Neural cell (in vitro differentiated cells): Measurements from ENCODE around the gene DDX51. TPM values are rescaled to one million over a fixed set of nuclear protein-coding genes. Genes with fewer than 3 reads are reported as not detected.

Source experiments
- H2AFZ ChIP-seq: fragments of 200-600, 300-800 bp; sonication (generic), shearing (Covaris generic); 2 replicates; pipeline ENCODE4 v1.6.0; 2014; ENCODE audit warnings: low read depth, mild to moderate bottlenecking, antibody characterized with exemption, low read length, moderate library complexity
- H3F3A ChIP-seq: fragments of 200-600 bp; shearing (Covaris generic); 2 replicates; pipeline ENCODE4 v1.6.1; 2016; ENCODE audit warnings: mild to moderate bottlenecking, moderate library complexity, mixed read lengths, antibody characterized with exemption, low read length; ENCODE audit not compliant: insufficient read depth, poor library complexity, severe bottlenecking
- H3K27ac ChIP-seq: fragments of 200-600, 300-800 bp; sonication (generic), shearing (Covaris generic); 2 replicates; pipeline ENCODE4 v1.5.1; 2014; ENCODE audit warnings: mild to moderate bottlenecking, low read length, moderate library complexity
- H3K27me3 ChIP-seq: fragments of 300-800, 200-600 bp; sonication (generic), shearing (Covaris generic); 2 replicates; pipeline ENCODE4 v1.6.0; 2014; ENCODE audit warnings: mild to moderate bottlenecking, low read depth, low read length, moderate library complexity; ENCODE audit not compliant: insufficient read depth
- H3K36me3 ChIP-seq: fragments of 300-800, 200-600 bp; sonication (generic), shearing (Covaris generic); 2 replicates; pipeline ENCODE4 v1.5.1; 2014; ENCODE audit warnings: mild to moderate bottlenecking, antibody characterized with exemption, low read length, moderate library complexity; ENCODE audit not compliant: insufficient read depth
- H3K4me2 ChIP-seq: fragments of 300-800, 200-600 bp; sonication (generic), shearing (Covaris generic); 2 replicates; pipeline ENCODE4 v1.6.0; 2014; ENCODE audit warnings: mild to moderate bottlenecking, low read length
- H3K4me3 ChIP-seq: fragments of 300-800, 200-600 bp; sonication (generic), shearing (Covaris generic); 2 replicates; pipeline ENCODE4 v1.5.1; 2014; ENCODE audit warnings: mild to moderate bottlenecking, low read length, moderate library complexity
- H3K79me2 ChIP-seq: fragments of 200-600 bp; shearing (Covaris generic); replicated peaks from 2 replicates; pipeline ENCODE4 v1.6.0; 2014; ENCODE audit warnings: mild to moderate bottlenecking, low read length, moderate library complexity; ENCODE audit not compliant: insufficient read depth
- H3K9ac ChIP-seq: fragments of 300-800, 200-600 bp; sonication (generic), shearing (Covaris generic); 2 replicates; pipeline ENCODE4 v1.6.1; 2016; ENCODE audit warnings: mild to moderate bottlenecking, low read length, mixed read lengths
- H3K9me2 ChIP-seq: fragments of 200-600 bp; shearing (Covaris generic); 2 replicates; pipeline ENCODE4 v1.6.1; 2016; ENCODE audit warnings: mild to moderate bottlenecking, low read length, mixed read lengths; ENCODE audit not compliant: insufficient read depth
- H3K9me3 ChIP-seq: fragments of 200-600, 300-800 bp; sonication (generic), shearing (Covaris generic); 2 replicates; pipeline ENCODE4 v1.6.1; 2016; ENCODE audit warnings: mild to moderate bottlenecking, mixed run types, low read length, moderate library complexity, mixed read lengths
- H4K20me1 ChIP-seq: fragments of 200-600 bp; shearing (Covaris generic); 2 replicates; pipeline ENCODE4 v1.6.1; 2016; ENCODE audit warnings: mild to moderate bottlenecking, mixed run types; ENCODE audit not compliant: insufficient read depth
- EP300 ChIP-seq: fragments of 450-650 bp; conservative IDR thresholded peaks from 2 replicates; pipeline ENCODE4 v1.6.1; 2014; ENCODE audit warnings: antibody characterized with exemption, mild to moderate bottlenecking, moderate library complexity; ENCODE audit not compliant: poor library complexity, severe bottlenecking
- EZH2 ChIP-seq: fragments of 200-600, 300-800 bp; shearing (Covaris generic), sonication (generic); IDR thresholded peaks from 2 replicates; pipeline ENCODE4 v1.6.1; 2014; ENCODE audit warnings: antibody characterized with exemption, low read length, borderline replicate concordance, mild to moderate bottlenecking; ENCODE audit not compliant: insufficient read depth, poor library complexity, severe bottlenecking
- MXI1 ChIP-seq: fragments of 450-650 bp; conservative IDR thresholded peaks from 2 replicates; pipeline ENCODE4 v1.6.1; 2014; ENCODE audit warnings: antibody characterized with exemption, mild to moderate bottlenecking; ENCODE audit not compliant: poor library complexity, severe bottlenecking
- POLR2AphosphoS5 ChIP-seq: IDR thresholded peaks from 2 replicates; pipeline ENCODE4 v1.6.1; 2012
- RAD21 ChIP-seq: fragments of 450-650 bp; conservative IDR thresholded peaks from 2 replicates; pipeline ENCODE4 v1.6.1; 2014; ENCODE audit warnings: antibody characterized with exemption, mild to moderate bottlenecking, moderate library complexity
- SMC3 ChIP-seq: fragments of 450-650 bp; conservative IDR thresholded peaks from 2 replicates; pipeline ENCODE4 v1.6.1; 2014; ENCODE audit warnings: antibody characterized with exemption, mild to moderate bottlenecking, moderate library complexity; ENCODE audit not compliant: poor library complexity
- TAF1 ChIP-seq: IDR thresholded peaks from 2 replicates; pipeline ENCODE4 v1.6.1; 2012; ENCODE audit warnings: low read depth
- polyA minus RNA-seq: library from RNA; depleted of rRNA, polyadenylated mRNA; stranded (reverse); fragments of >200 nt; gene quantifications from 2 replicates; pipeline ENCODE4 v1.2.3, GENCODE V29; 2014
- polyA plus RNA-seq: library from polyadenylated mRNA; depleted of rRNA; stranded (reverse); fragments of >200 nt; gene quantifications from 2 replicates; pipeline ENCODE4 v1.2.3, GENCODE V29; 2014
- TF ChIP-seq, protein P1 (sequence below): fragments of 450-650 bp; IDR thresholded peaks from 2 replicates; pipeline ENCODE4 v1.5.1; 2014; ENCODE audit warnings: antibody characterized with exemption, mild to moderate bottlenecking, moderate library complexity; ENCODE audit not compliant: poor library complexity, severe bottlenecking
- TF ChIP-seq, protein P2 (sequence below): IDR thresholded peaks from 2 replicates; pipeline ENCODE4 v1.6.1; 2012; ENCODE audit warnings: borderline replicate concordance

DDX51 gene, protein sequence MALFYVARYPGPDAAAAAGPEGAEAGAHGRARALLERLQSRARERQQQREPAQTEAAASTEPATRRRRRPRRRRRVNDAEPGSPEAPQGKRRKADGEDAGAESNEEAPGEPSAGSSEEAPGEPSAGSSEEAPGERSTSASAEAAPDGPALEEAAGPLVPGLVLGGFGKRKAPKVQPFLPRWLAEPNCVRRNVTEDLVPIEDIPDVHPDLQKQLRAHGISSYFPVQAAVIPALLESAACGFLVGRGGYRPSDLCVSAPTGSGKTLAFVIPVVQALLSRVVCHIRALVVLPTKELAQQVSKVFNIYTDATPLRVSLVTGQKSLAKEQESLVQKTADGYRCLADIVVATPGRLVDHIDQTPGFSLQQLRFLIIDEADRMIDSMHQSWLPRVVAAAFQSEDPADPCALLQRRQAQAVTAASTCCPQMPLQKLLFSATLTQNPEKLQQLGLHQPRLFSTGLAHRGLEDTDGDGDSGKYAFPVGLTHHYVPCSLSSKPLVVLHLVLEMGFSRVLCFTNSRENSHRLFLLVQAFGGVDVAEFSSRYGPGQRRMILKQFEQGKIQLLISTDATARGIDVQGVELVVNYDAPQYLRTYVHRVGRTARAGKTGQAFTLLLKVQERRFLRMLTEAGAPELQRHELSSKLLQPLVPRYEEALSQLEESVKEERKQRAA
- polyA plus RNA-seq (17.6 and 22.8 TPM in 2 replicates), polyA minus RNA-seq (13.0 and 14.1 TPM in 2 replicates)

GRCh38 chr12:132144115-132144809 lies at the start of gene DDX51, which contains the start of gene NOC4L:
Gene DDX51, minus strand, starts transcription at chr12:132144319. Its CDS starts 23 bp downstream, at chr12:132144296.
Gene NOC4L, plus strand, starts transcription at chr12:132144457. Its CDS starts 32 bp downstream, at chr12:132144489.
- peak within 1 kb of the TSS; percentile 84 for H3K9ac ChIP-seq
- H3K4me3 ChIP-seq: peak within 1 kb of the TSS; percentile 95
- H3K27me3 ChIP-seq: no peaks in the 10 kb centered on the region
- peak; percentile 51 for TF ChIP-seq SMC3
- peak; percentile 45 for TF ChIP-seq RAD21
- TF ChIP-seq POLR2AphosphoS5: peak; percentile 85
- TF ChIP-seq EP300: peak; percentile 86
- TF ChIP-seq, protein P1, sequence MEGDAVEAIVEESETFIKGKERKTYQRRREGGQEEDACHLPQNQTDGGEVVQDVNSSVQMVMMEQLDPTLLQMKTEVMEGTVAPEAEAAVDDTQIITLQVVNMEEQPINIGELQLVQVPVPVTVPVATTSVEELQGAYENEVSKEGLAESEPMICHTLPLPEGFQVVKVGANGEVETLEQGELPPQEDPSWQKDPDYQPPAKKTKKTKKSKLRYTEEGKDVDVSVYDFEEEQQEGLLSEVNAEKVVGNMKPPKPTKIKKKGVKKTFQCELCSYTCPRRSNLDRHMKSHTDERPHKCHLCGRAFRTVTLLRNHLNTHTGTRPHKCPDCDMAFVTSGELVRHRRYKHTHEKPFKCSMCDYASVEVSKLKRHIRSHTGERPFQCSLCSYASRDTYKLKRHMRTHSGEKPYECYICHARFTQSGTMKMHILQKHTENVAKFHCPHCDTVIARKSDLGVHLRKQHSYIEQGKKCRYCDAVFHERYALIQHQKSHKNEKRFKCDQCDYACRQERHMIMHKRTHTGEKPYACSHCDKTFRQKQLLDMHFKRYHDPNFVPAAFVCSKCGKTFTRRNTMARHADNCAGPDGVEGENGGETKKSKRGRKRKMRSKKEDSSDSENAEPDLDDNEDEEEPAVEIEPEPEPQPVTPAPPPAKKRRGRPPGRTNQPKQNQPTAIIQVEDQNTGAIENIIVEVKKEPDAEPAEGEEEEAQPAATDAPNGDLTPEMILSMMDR: peak; percentile 53
- peak; percentile 100 for TF ChIP-seq MXI1
- peak; percentile 50 for TF ChIP-seq TAF1
- TF ChIP-seq, protein P2, sequence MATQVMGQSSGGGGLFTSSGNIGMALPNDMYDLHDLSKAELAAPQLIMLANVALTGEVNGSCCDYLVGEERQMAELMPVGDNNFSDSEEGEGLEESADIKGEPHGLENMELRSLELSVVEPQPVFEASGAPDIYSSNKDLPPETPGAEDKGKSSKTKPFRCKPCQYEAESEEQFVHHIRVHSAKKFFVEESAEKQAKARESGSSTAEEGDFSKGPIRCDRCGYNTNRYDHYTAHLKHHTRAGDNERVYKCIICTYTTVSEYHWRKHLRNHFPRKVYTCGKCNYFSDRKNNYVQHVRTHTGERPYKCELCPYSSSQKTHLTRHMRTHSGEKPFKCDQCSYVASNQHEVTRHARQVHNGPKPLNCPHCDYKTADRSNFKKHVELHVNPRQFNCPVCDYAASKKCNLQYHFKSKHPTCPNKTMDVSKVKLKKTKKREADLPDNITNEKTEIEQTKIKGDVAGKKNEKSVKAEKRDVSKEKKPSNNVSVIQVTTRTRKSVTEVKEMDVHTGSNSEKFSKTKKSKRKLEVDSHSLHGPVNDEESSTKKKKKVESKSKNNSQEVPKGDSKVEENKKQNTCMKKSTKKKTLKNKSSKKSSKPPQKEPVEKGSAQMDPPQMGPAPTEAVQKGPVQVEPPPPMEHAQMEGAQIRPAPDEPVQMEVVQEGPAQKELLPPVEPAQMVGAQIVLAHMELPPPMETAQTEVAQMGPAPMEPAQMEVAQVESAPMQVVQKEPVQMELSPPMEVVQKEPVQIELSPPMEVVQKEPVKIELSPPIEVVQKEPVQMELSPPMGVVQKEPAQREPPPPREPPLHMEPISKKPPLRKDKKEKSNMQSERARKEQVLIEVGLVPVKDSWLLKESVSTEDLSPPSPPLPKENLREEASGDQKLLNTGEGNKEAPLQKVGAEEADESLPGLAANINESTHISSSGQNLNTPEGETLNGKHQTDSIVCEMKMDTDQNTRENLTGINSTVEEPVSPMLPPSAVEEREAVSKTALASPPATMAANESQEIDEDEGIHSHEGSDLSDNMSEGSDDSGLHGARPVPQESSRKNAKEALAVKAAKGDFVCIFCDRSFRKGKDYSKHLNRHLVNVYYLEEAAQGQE: peak; percentile 47
- TF ChIP-seq EZH2: no peak
- H4K20me1 ChIP-seq: no peaks in the 10 kb centered on the region
- no peaks in the 10 kb centered on the region for H3K36me3 ChIP-seq
- no peaks in the 10 kb centered on the region for H3K9me3 ChIP-seq
- H3K27ac ChIP-seq: peak within 1 kb of the TSS; percentile 49
- no peaks in the 10 kb centered on the region for H3F3A ChIP-seq
- H3K79me2 ChIP-seq: peaks cover 19% of the 10 kb centered on the region
- H3K4me2 ChIP-seq: peak within 1 kb of the TSS; percentile 91
- H3K9me2 ChIP-seq: no peaks in the 10 kb centered on the region
- H2AFZ ChIP-seq: peak within 1 kb of the TSS; percentile 40
